AG10803 (cell line): ENCODE data around the gene FAM118A.
"Not testable (repeated sequence)": the region's sequence is repeated elsewhere in the genome, so short reads cannot be mapped to it uniquely, and the experiment has no call there.

Experiments
- DNase-seq: peaks from one replicate; pipeline ENCODE4 v3.0.0; 2010; ENCODE audit warnings: low read depth
- H3K4me3 ChIP-seq: 2 replicates; pipeline ENCODE4 v1.5.1; 2011; ENCODE audit warnings: mild to moderate bottlenecking, low read length, control low read depth
- TF ChIP-seq, protein P1 (sequence below): conservative IDR thresholded peaks from 2 replicates; pipeline ENCODE4 v1.5.1; 2011; ENCODE audit warnings: mild to moderate bottlenecking, low read length, control low read depth, inconsistent platforms

Gene FAM118A

DNA sequence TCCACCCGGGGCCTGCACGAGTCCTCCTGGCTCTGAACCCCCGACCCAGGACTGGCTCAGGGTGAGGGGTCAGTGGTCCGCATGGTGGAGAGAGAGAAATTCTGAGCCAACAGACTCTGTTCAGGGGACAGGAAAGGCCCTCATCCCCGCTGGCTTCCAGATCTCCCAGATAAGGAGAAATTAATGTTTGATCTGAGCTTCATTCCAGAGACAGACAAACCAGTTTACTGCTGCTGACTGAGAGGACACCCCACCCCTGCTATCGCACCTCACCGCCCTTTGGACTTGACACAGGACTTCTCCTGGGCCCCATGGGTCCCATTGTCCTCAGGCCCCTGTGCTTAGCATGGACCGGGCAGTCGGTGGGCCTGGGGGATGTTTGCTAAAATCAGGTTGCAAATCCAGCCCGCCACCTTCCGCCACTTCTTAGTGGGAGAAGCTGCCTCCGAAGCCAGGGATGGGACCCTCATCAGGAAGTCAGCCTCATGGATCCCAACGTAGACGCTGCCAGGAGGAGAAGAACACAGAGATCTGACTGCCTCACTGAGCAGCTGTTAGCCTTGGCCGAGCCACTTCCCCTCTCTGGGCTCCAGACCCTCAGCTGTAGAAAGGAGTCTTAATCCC lies 36.2 kb upstream of the FAM118A start:
- no peak for DNase-seq
- TF ChIP-seq, protein P1, sequence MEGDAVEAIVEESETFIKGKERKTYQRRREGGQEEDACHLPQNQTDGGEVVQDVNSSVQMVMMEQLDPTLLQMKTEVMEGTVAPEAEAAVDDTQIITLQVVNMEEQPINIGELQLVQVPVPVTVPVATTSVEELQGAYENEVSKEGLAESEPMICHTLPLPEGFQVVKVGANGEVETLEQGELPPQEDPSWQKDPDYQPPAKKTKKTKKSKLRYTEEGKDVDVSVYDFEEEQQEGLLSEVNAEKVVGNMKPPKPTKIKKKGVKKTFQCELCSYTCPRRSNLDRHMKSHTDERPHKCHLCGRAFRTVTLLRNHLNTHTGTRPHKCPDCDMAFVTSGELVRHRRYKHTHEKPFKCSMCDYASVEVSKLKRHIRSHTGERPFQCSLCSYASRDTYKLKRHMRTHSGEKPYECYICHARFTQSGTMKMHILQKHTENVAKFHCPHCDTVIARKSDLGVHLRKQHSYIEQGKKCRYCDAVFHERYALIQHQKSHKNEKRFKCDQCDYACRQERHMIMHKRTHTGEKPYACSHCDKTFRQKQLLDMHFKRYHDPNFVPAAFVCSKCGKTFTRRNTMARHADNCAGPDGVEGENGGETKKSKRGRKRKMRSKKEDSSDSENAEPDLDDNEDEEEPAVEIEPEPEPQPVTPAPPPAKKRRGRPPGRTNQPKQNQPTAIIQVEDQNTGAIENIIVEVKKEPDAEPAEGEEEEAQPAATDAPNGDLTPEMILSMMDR = no peak
- H3K4me3 ChIP-seq = no peak overlapping the region

DNA sequence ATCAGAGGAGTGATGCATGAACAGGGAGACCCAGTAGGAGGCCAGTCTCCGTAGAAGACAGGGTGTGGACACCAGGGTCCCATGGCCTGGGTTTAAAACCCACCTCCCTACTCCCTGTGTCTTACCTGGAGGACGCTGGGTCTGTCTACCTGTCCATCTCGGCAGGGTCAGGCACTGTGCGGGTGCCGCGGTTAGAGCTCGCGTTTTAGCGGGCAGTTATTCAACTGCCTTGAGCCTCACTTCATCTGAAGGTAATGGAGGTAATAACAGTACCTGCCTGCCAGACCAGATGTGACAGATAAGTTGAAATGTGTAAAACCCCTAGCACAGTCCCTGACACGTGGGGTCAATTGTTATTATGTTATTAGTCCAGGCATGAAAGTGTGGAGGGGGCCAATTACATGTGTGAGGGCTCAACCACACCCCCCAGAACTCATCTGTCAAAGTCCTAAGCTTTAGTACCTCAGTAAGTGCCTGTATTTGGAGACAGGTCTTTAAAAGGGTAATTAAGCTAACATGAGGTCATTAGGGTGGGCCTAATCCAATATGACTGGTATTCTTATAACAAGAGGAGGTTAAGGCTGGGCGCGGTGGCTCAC lies 33.1 kb upstream of the FAM118A start:
- DNase-seq = no peak
- H3K4me3 ChIP-seq = no peak overlapping the region
- TF ChIP-seq, protein P1 = no peak

DNA sequence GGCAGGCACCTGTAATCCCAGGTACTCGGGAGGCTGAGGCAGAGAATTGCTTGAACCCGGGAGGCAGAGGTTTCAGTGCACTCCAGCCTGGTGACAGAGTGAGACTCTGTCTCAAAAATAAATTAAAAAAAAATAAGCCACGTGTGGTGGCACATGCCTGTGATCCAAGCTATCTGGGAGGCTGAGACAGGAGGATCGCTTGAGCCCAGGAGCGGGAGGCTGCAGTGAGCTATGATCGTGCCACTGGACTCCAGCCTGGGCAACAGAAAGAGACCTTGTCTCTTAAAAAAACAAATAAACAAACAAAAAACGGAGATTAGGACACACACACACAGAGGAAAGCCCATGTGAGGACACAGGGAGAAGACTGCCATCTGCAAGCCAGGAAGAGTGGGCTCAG lies 32.0 kb upstream of the FAM118A start:
- not testable (repeated sequence) for DNase-seq, H3K4me3 ChIP-seq

DNA sequence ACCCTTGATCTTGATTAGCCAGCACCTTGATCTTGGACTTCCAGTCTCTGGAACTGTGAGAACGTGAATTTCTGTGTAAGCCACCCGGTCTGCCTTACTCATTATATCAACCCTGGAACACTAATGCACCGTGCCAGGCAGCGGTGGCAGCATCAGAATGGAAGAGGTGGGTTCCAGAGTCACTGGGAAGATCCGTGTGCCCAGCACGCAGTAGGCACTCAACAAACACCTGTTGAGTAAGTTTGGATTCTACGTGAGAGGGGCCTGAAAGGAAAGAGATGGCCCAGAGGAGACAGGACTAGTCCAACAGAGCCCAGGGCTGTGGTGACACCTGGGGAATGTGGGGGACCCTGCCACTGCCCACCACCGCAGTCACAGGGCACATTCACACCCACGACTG lies 31.6 kb upstream of the FAM118A start:
- no peak for DNase-seq
- H3K4me3 ChIP-seq = no peak overlapping the region
- TF ChIP-seq, protein P1 = no peak

DNA sequence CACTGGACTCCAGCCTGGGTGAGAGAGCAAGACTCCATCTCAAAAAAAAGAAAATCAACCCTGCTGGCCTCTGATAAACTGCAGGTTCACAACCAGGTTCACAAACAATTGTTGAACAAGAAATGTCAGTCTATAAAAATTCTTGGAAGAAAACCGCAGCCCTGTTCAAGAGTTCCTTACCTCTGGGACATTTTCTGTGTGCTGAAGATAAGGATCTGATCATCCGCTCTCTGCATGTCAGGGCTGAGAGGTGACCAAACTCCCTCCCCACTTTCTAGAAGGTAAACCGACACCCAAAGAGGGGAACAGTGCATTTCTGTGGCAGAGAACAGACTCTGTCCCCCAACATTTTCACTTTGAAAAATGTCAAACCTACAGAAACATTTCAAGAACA lies 29.1 kb upstream of the FAM118A start:
- TF ChIP-seq, protein P1 = no peak
- no peak for DNase-seq
- H3K4me3 ChIP-seq = no peak overlapping the region

DNA sequence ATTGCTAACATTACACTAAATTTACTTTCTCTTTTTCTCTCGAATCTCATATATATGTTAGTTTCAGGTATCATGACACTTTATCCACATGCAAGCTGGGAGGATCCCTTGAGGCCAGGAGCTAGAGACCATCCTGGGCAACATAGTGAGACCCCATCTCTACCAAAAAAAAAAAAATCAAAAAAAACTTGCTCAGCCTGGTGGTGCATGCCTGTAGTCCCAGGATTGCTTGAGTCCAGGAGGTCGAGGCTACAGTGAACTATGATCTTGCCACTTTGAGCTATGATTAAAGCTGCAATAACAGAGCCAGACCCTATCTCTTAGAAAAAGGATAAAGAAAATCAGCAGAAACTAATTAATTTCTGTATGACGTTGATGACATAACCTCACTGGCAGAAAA lies 28.7 kb upstream of the FAM118A start:
- H3K4me3 ChIP-seq = no peak overlapping the region
- no peak for DNase-seq
- TF ChIP-seq, protein P1 = no peak

DNA sequence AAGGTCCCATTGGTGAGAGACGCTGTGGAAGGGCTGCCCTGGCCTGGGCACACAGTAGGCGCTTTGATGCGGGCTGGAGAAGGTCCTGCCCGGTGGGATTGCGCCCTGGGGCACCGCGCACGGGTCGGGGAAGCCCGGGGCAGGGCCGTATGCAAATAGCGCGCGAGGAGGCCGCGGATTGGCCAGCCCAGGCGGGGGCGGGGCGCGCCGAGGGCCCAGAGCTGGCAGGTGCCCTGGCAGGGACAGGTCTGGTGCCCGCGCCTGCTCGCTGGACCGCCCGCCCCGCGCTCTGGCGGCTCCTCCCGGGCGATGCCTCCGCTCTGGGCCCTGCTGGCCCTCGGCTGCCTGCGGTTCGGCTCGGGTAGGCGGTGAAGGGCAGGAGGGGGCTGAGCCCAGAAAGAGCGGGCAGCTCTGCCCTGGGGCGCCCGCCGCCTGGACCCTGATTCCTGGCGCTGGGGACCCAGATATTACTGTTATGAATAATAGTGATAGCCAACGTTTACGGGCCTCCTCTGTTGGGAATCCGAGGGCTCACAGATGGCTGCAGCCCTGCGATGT lies 24.9 kb upstream of the FAM118A start, which contains the start of gene UPK3A:
TSS of gene UPK3A (plus strand) at position 245 of the 558 bp plus-strand sequence. CDS start at position 310, 65 bp downstream.
- no peak within 1 kb of the TSS for H3K4me3 ChIP-seq
- DNase-seq = no peak
- TF ChIP-seq, protein P1 = no peak
